ENCODE data around the gene SNX27.

DNA sequence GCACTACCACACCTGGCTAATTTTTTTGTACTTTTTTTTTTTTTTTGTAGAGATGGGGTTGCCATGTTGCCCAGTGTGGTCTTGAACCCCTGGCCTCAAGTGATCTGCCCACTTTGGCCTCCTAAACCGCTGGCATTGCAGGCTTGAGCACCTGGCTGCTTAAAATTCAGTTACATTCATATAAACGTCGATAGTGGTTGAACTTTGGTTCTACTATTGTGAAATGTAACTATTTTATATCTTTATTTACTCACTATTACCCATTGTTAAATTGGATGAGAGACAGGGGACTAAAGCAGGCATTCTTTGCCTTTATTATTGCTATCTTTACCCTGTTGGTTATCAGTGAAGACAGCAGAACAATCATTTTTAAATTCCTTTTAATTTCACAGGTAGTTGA lies 6.2 kb downstream of the SNX27 start:
- TF ChIP-seq FOXA1 (IDR thresholded peaks at IDR 0.05) (no peak), ZNF384 (IDR thresholded peaks at IDR 0.05) (no peak), SP1 (IDR thresholded peaks at IDR 0.05) (no peak)
- TF ChIP-seq, protein P1, sequence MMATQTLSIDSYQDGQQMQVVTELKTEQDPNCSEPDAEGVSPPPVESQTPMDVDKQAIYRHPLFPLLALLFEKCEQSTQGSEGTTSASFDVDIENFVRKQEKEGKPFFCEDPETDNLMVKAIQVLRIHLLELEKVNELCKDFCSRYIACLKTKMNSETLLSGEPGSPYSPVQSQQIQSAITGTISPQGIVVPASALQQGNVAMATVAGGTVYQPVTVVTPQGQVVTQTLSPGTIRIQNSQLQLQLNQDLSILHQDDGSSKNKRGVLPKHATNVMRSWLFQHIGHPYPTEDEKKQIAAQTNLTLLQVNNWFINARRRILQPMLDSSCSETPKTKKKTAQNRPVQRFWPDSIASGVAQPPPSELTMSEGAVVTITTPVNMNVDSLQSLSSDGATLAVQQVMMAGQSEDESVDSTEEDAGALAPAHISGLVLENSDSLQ (IDR thresholded peaks at IDR 0.05): no peak
